ENCODE measurements around the gene PBX3.

PBX3 gene

DNA sequence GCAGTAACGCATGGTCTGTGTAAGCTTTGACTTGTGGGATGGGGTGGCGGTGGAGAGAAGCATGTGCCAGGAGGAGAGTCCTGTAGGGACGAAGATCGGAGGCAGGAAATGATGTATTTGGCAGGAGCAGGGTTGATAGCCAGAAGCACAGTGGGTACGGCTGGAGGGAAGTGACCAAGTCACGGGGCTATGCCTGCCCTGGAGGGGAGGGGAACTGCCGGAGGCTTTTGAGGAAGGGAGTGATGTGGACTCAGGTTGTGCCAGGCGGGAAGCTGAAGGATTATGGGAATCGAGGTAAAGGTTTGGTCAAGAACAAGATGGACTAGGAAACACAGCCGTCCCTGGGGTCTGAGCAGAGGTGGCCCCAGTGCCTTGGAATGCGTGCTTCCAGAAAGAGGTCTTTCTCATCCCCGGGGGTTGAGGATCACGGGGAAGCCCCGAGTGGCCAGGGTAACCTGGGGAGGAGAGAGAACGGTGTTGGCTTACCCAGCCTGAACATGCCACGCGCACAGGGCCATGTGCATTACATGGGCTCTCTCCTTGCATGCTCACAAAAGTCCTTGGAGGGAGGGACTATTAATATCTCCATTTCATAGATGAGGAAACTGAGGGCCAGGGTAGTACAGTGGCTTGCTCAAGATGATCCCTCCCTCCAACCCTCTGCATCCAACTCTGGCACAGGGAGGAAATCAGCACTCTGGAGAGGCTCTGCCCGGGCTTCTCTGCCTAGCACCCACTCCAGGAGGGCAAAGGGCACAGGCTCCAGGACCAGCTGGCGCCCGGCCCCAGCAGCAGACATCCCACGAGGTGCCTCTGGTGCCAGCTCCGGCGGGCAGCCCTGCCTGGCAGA is 253.8 kb downstream of the PBX3 start:
- no peak for DNase-seq

- DNase-seq: no peak
These were observed 254.5 kb downstream of the PBX3 start for GRCh38 chr9:126001581-126002225.

- no peak for DNase-seq
These were observed 255.5 kb downstream of the PBX3 start for GRCh38 chr9:126002476-126003350.

- DNase-seq: peak; percentile 6
These were observed 261.9 kb downstream of the PBX3 start for GRCh38 chr9:126009047-126009446.

DNA sequence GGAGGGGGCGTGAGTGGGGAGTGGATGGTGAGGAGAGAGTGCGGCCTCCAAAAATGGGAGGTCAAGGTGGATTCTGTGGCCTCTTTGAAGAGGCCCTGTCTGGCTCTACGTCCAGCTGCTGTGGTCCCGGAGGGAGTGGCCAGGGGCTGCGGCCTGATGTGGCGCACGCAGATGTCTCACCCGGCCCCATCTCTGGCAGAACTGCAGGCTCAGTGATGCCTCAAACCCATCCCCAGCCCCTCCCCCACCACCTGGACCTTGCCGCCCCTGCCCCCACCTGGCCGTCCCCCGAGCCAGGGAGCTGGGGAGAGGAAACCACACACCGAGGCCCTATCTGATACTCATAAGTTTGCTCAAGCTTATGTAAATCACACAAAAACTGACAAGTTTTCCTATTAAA is 267.6 kb downstream of the PBX3 start:
- no peak for DNase-seq

- no peak for DNase-seq
These were observed 268.3 kb downstream of the PBX3 start for GRCh38 chr9:126015424-126015823.

- no peak for DNase-seq
These were observed 269.6 kb downstream of the PBX3 start for GRCh38 chr9:126016579-126017290.

Measured in stimulated activated CD4-positive, alpha-beta T cell treated with anti-CD3 and anti-CD28 coated beads, Interleukin-15, amount 100 ng/mL, for 24 hours (primary cell).